GM12878 (cell line): ENCODE measurements around the gene SNRPA. TPM values are rescaled to one million over a fixed set of nuclear protein-coding genes. Genes with fewer than 3 reads are reported as not detected.
A peak's percentile ranks its signal among the peaks of the same experiment; 100 is the strongest.

Source experiments
- BACH1 ChIP-seq: fragments of 450-650 bp; IDR thresholded peaks from 2 replicates; pipeline ENCODE4 v1.6.1; 2017; ENCODE audit warnings: mild to moderate bottlenecking, borderline replicate concordance
- EED ChIP-seq: sonication (generic); IDR thresholded peaks from 2 replicates; pipeline ENCODE4 v1.6.1; 2016; ENCODE audit warnings: antibody characterized with exemption, low read depth
- HDGF ChIP-seq: fragments of 450-650 bp; IDR thresholded peaks from 2 replicates; pipeline ENCODE4 v1.6.1; 2016; ENCODE audit warnings: antibody characterized with exemption
- KAT2A ChIP-seq: conservative IDR thresholded peaks from 2 replicates; pipeline ENCODE4 v1.6.1; 2011; ENCODE audit warnings: low read depth, low read length; ENCODE audit not compliant: control insufficient read depth
- MTA2 ChIP-seq: fragments of 450-650 bp; IDR thresholded peaks from 2 replicates; pipeline ENCODE4 v1.6.1; 2016; ENCODE audit warnings: low read depth, mild to moderate bottlenecking, moderate library complexity
- MXI1 ChIP-seq: fragments of 150-350 bp; IDR thresholded peaks from 2 replicates; pipeline ENCODE4 v1.6.1; 2011; ENCODE audit warnings: low read depth, mild to moderate bottlenecking, inconsistent platforms, low read length, improper control_type of control experiment
- NFIC ChIP-seq: IDR thresholded peaks from 2 replicates; pipeline ENCODE4 v1.6.1; 2012; ENCODE audit warnings: low read depth, mild to moderate bottlenecking, inconsistent platforms, low read length, moderate library complexity
- PML ChIP-seq: IDR thresholded peaks from 2 replicates; pipeline ENCODE4 v1.6.1; 2012; ENCODE audit warnings: low read length, inconsistent platforms
- POU2F2 ChIP-seq: IDR thresholded peaks from 3 replicates; pipeline ENCODE4 v1.6.1; 2011; ENCODE audit warnings: low read depth, mild to moderate bottlenecking, low read length, borderline replicate concordance
- SMAD1 ChIP-seq: fragments of 450-650 bp; IDR thresholded peaks from 2 replicates; pipeline ENCODE4 v1.6.1; 2018; ENCODE audit warnings: mild to moderate bottlenecking, low read depth; ENCODE audit not compliant: partially characterized antibody
- SPI1 ChIP-seq: IDR thresholded peaks from 2 replicates; pipeline ENCODE4 v1.6.1; 2011; ENCODE audit warnings: low read depth, mild to moderate bottlenecking, low read length, moderate library complexity, borderline replicate concordance; ENCODE audit not compliant: insufficient read depth
- ZNF622 ChIP-seq: fragments of 450-650 bp; IDR thresholded peaks from 2 replicates; pipeline ENCODE4 v1.6.1; 2017; ENCODE audit warnings: mild to moderate bottlenecking, inconsistent platforms
- ZZZ3 ChIP-seq: IDR thresholded peaks from 2 replicates; pipeline ENCODE4 v1.6.1; 2011; ENCODE audit warnings: low read depth; ENCODE audit not compliant: control insufficient read depth, insufficient read length
- polyA plus RNA-seq, 11 experiments: library from polyadenylated mRNA; depleted of rRNA in 4 of 11; unstranded in 6 of 11; stranded (reverse) in 5 of 11; fragments of >200 nt; fragmentation: Nextera tagmentation in 4 of 11; fragmentation: Illumina TruSeq in 1 of 11; extraction: Ambion mirVana in 4 of 11; extraction: Trizol in 1 of 11; gene quantifications; 1 replicate in 1 of 11; 2 replicates in 10 of 11; pipeline versions ENCODE4 v1.2.1 to v1.2.3, GENCODE V29; 2011 to 2016; ENCODE audit warnings: inconsistent platforms in 2 of 11, missing spikeins in 2 of 11, low read depth in 1 of 11
- total RNA-seq, 4 experiments: library from RNA; depleted of rRNA in 3 of 4; stranded (reverse); fragments of >200 nt in 3 of 4; fragmentation: Illumina TruSeq in 1 of 4; extraction: Trizol in 1 of 4; gene quantifications; 2 replicates each; pipeline versions ENCODE4 v1.2.1 to v1.2.3, GENCODE V29; 2013 to 2021
- TF ChIP-seq, protein P1 (sequence below): IDR thresholded peaks from 2 replicates; pipeline ENCODE4 v1.6.1; 2011; ENCODE audit warnings: mild to moderate bottlenecking, low read depth, low read length, moderate library complexity; ENCODE audit not compliant: insufficient replicate concordance
- TF ChIP-seq, protein P2 (sequence below): fragments of 450-650 bp; IDR thresholded peaks from 2 replicates; pipeline ENCODE4 v1.6.1; 2017; ENCODE audit warnings: borderline replicate concordance
- TF ChIP-seq, protein P3 (sequence below): IDR thresholded peaks from 2 replicates; pipeline ENCODE4 v1.6.1; 2011; ENCODE audit warnings: low read depth, mild to moderate bottlenecking, low read length, moderate library complexity, borderline replicate concordance; ENCODE audit errors: extremely low read depth
- TF ChIP-seq, protein P4 (sequence below): IDR thresholded peaks from 2 replicates; pipeline ENCODE4 v1.6.1; 2011; ENCODE audit warnings: low read depth, low read length, improper control_type of control experiment, borderline replicate concordance
- TF ChIP-seq, protein P5 (sequence below): IDR thresholded peaks from 2 replicates; pipeline ENCODE4 v1.6.1; 2011; ENCODE audit warnings: borderline replicate concordance, low read depth, mild to moderate bottlenecking, moderate library complexity, mixed read lengths, low read length; ENCODE audit not compliant: insufficient read depth; ENCODE audit errors: extremely low read length
- TF ChIP-seq, protein P6 (sequence below): fragments of 450-650 bp; conservative IDR thresholded peaks from 2 replicates; pipeline ENCODE4 v1.6.1; 2017; ENCODE audit warnings: mild to moderate bottlenecking, moderate library complexity
- TF ChIP-seq, protein P7 (sequence below): fragments of 450-650 bp; IDR thresholded peaks from 2 replicates; pipeline ENCODE4 v1.6.1; 2016; ENCODE audit warnings: mild to moderate bottlenecking
- TF ChIP-seq, protein P8 (sequence below): fragments of 450-650 bp; IDR thresholded peaks from 2 replicates; pipeline ENCODE4 v1.6.1; 2014; ENCODE audit warnings: mild to moderate bottlenecking

SNRPA gene
- total and polyA plus RNA-seq, 10 of the 15 experiments (the other 5 are each of a cell fraction or from before 2014, with no cell fraction given): 14.8 to 299 (median 202) TPM

DNA sequence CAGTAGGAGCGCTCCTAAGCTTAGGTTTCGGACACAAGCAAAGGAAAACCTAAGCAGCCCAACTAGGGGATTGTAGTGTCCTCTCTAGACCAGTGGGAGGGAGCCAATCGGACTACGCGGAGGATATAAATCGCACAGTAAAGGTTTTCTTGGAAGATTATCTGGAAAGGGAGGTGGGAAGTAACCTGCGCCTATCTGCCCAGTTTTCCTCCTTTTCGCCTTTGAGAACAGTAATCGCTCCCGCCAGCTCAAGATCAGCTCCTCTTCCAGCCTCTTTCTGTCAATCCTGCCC is 26.6 kb downstream of the SNRPA start (continued):
- TF ChIP-seq, protein P1, sequence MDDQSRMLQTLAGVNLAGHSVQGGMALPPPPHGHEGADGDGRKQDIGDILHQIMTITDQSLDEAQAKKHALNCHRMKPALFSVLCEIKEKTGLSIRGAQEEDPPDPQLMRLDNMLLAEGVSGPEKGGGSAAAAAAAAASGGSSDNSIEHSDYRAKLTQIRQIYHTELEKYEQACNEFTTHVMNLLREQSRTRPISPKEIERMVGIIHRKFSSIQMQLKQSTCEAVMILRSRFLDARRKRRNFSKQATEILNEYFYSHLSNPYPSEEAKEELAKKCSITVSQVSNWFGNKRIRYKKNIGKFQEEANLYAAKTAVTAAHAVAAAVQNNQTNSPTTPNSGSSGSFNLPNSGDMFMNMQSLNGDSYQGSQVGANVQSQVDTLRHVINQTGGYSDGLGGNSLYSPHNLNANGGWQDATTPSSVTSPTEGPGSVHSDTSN: peak; percentile 73
- TF ChIP-seq, protein P2, sequence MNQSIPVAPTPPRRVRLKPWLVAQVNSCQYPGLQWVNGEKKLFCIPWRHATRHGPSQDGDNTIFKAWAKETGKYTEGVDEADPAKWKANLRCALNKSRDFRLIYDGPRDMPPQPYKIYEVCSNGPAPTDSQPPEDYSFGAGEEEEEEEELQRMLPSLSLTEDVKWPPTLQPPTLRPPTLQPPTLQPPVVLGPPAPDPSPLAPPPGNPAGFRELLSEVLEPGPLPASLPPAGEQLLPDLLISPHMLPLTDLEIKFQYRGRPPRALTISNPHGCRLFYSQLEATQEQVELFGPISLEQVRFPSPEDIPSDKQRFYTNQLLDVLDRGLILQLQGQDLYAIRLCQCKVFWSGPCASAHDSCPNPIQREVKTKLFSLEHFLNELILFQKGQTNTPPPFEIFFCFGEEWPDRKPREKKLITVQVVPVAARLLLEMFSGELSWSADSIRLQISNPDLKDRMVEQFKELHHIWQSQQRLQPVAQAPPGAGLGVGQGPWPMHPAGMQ: no peak
- TF ChIP-seq MXI1 (peak; percentile 45), ZNF622 (no peak), ZZZ3 (no peak), HDGF (no peak), SPI1 (no peak), SMAD1 (peak; percentile 69), EED (no peak), BACH1 (peak; percentile 30; the same call in 1 of the 2 replicates), KAT2A (no peak), MTA2 (no peak), NFIC (no peak), POU2F2 (no peak; the same call in 2 of the 3 replicates), PML (peak; percentile 93)
- TF ChIP-seq, protein P3, sequence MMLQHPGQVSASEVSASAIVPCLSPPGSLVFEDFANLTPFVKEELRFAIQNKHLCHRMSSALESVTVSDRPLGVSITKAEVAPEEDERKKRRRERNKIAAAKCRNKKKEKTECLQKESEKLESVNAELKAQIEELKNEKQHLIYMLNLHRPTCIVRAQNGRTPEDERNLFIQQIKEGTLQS: no peak
- TF ChIP-seq, protein P4, sequence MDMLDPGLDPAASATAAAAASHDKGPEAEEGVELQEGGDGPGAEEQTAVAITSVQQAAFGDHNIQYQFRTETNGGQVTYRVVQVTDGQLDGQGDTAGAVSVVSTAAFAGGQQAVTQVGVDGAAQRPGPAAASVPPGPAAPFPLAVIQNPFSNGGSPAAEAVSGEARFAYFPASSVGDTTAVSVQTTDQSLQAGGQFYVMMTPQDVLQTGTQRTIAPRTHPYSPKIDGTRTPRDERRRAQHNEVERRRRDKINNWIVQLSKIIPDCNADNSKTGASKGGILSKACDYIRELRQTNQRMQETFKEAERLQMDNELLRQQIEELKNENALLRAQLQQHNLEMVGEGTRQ: no peak
- TF ChIP-seq, protein P5, sequence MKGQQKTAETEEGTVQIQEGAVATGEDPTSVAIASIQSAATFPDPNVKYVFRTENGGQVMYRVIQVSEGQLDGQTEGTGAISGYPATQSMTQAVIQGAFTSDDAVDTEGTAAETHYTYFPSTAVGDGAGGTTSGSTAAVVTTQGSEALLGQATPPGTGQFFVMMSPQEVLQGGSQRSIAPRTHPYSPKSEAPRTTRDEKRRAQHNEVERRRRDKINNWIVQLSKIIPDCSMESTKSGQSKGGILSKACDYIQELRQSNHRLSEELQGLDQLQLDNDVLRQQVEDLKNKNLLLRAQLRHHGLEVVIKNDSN: no peak
- TF ChIP-seq, protein P6, sequence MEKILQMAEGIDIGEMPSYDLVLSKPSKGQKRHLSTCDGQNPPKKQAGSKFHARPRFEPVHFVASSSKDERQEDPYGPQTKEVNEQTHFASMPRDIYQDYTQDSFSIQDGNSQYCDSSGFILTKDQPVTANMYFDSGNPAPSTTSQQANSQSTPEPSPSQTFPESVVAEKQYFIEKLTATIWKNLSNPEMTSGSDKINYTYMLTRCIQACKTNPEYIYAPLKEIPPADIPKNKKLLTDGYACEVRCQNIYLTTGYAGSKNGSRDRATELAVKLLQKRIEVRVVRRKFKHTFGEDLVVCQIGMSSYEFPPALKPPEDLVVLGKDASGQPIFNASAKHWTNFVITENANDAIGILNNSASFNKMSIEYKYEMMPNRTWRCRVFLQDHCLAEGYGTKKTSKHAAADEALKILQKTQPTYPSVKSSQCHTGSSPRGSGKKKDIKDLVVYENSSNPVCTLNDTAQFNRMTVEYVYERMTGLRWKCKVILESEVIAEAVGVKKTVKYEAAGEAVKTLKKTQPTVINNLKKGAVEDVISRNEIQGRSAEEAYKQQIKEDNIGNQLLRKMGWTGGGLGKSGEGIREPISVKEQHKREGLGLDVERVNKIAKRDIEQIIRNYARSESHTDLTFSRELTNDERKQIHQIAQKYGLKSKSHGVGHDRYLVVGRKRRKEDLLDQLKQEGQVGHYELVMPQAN: no peak
- TF ChIP-seq, protein P7, sequence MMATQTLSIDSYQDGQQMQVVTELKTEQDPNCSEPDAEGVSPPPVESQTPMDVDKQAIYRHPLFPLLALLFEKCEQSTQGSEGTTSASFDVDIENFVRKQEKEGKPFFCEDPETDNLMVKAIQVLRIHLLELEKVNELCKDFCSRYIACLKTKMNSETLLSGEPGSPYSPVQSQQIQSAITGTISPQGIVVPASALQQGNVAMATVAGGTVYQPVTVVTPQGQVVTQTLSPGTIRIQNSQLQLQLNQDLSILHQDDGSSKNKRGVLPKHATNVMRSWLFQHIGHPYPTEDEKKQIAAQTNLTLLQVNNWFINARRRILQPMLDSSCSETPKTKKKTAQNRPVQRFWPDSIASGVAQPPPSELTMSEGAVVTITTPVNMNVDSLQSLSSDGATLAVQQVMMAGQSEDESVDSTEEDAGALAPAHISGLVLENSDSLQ: no peak
- TF ChIP-seq, protein P8, sequence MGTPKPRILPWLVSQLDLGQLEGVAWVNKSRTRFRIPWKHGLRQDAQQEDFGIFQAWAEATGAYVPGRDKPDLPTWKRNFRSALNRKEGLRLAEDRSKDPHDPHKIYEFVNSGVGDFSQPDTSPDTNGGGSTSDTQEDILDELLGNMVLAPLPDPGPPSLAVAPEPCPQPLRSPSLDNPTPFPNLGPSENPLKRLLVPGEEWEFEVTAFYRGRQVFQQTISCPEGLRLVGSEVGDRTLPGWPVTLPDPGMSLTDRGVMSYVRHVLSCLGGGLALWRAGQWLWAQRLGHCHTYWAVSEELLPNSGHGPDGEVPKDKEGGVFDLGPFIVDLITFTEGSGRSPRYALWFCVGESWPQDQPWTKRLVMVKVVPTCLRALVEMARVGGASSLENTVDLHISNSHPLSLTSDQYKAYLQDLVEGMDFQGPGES: no peak
